HG03571 (cell line): ENCODE results near the gene FGF1.

Experiments used
- ATAC-seq: cut with Tn5 transposase; IDR thresholded peaks from one replicate; pipeline ENCODE4 v1.9.1; 2021; ENCODE audit not compliant: unreplicated experiment

FGF1 gene

DNA sequence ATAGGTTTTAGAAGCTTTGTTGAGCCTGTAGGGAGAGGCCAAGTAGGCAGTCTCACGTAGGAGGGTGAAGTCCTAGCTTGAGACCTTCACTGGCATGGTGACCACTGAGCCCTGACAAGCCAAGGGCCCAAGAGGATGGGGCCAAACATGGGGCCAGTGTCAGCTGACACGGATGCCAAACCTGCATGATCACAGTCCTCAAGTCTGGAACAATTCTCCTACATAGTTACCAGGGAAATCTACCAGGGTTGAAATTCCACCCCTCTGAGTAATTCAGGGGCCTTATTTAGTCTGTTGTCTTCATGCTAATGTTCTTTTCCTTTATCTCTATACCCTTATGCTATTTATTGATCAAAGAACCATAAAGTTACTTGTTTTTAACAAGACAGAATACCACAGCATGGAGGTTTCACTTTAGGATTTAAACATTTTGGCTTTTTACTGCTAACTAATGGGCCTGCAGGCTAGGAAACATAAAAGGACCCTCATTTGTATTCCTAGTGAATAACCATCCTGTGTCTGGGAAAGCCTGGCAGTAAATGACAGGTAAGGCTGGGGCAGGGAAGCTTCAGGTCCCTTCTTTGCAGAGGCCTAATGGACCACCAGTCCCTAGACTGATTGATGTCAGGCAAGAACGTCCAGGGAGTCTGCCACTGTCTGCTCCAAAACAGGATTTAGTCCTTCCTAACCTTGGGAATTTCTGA lies 140.8 kb downstream of the FGF1 start:
- ATAC-seq, result no peak

GRCh38 chr5:142544071-142544753 lies 141.7 kb downstream of the FGF1 start:
- ATAC-seq, result no peak

GRCh38 chr5:142542906-142543305 lies 143.0 kb downstream of the FGF1 start:
- no peak for ATAC-seq
